Activated CD8-positive, alpha-beta memory T cell treated with anti-CD3 and anti-CD28 coated beads for 36 hours (primary cell): ENCODE results near the gene TRPV4. TPM values are rescaled to one million over a fixed set of nuclear protein-coding genes. Genes with fewer than 3 reads are reported as not detected.

Experiments used
- CTCF ChIA-PET: fragments of 350-600 bp; sonication (Branson Sonifier 250); formaldehyde crosslinking; loops from one replicate; lab custom pipeline; 2021; ENCODE audit warnings: antibody characterized with exemption; lab: Charles Lee
- POLR2A ChIA-PET: fragments of 350-600 bp; sonication (Branson Sonifier 250); formaldehyde crosslinking; loops from one replicate; lab custom pipeline; 2021; ENCODE audit warnings: antibody characterized with exemption; lab: Charles Lee
- total RNA-seq, 2 experiments: library from RNA; stranded (reverse); gene quantifications; one replicate each; pipeline ENCODE4 v1.2.3, GENCODE V29; 2021

Gene TRPV4
- total RNA-seq, 2 experiments from 2014 or later, result not detected

DNA sequence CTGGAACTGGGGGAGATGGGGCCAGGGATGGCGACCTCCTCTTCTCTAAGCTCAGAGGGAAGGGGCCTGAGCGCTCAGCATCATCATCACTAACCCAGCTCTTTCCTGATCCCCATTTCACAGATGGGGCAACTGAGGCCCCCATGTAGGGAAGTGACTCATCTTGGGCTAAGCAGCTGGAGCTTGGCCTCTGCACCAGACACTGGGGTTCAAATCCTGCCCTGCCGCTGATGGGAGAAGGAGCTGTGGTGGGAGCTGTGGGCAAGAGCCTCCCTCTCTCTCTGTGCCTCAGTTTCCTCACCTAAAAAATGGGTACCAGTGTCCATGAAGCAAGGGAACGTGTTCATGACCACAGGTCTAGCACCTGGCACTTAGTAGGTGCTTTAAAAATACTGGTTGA is 2.6 kb upstream of the TRPV4 start:
- CTCF ChIA-PET, result interaction anchor here (2.6 kb wide), 1 partner anchor 10 kb away, joined by 11 read pairs; no protein-coding TSS in a partner anchor
- POLR2A ChIA-PET, result no interaction called here

- ChIA-PET POLR2A (no interaction called here), CTCF (no interaction called here)
Observed at GRCh38 chr12:109832541-109833306, 474 bp downstream of the TRPV4 start.

DNA sequence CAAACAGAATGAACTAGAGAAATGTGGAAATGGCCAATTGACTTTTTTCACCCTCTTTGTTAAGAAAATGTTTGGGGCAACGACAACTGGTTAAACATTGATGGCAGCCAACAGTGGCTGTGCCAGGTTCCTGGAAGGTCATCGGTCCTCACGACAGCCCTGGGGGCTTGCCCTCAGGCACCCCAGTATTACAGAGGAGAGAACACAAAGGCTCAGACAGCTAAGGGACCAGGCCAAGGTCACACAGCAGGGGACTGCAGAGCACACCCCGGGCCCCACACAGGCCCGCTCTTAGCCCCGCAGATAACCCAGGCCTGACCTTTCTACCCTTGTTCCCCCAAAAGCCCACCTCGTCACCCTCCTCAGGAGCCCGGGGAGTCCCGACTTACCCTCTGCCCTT is 1.3 kb downstream of the TRPV4 start:
- ChIA-PET CTCF (interaction anchor here (0.6 kb wide), 1 partner anchor 13 kb away, joined by 3 read pairs; no protein-coding TSS in a partner anchor), POLR2A (no interaction called here)

- ChIA-PET POLR2A (no interaction called here), CTCF (interaction anchor here (0.6 kb wide), 2 partner anchors 14 to 40 kb away, joined by 3 to 4 read pairs; no protein-coding TSS in a partner anchor)
Observed at GRCh38 chr12:109831365-109831764, 1.8 kb downstream of the TRPV4 start.

DNA sequence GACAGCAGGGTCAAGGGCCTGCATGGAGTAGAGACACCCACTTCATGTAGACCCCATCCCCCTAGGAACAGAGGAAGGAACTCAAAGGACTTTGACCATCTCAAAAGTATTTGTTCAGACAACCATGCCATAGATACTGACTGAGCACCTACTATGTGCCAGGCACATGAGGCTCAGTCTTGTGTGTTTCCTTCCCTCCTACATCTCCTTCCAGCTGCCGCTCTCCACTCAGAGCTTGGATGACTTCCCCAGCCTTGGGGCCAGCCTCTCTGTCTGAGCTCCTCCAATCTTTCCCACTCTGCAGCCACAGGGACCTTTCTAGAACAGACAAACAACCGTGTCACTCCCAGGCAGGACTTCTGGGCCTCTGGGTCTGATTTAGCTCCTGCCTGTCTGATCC is 2.5 kb downstream of the TRPV4 start:
- POLR2A ChIA-PET, result no interaction called here
- CTCF ChIA-PET, result interaction anchor here (0.6 kb wide), 1 partner anchor 40 kb away, joined by 4 read pairs; no protein-coding TSS in a partner anchor

DNA sequence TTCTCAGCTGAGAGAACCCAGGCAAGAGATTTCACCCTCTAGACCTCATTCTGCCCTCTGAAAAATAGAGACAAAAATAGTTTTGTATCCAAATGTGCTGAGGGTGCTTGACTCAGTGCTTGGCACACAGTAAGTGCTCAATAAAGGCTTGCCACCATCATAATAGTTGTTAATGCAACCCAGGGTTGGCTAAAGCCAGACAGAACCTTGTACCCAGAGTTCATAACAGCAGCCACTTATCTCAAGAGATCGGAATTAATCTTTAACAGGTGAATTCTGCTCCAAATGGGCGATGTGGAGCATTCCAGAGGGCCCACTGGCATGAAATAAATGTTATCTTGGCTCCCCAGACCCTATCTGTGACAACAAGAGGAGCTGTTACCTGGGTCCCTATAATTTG is 2.9 kb downstream of the TRPV4 start:
- CTCF ChIA-PET, result interaction anchor here (0.9 kb wide), 1 partner anchor 25 kb away, joined by 3 read pairs; no protein-coding TSS in a partner anchor
- POLR2A ChIA-PET, result no interaction called here

GRCh38 chr12:109829667-109830066 is 3.5 kb downstream of the TRPV4 start:
- ChIA-PET POLR2A (no interaction called here), CTCF (interaction anchor here (0.9 kb wide), 1 partner anchor 24 kb away, joined by 3 read pairs; no protein-coding TSS in a partner anchor)

GRCh38 chr12:109828754-109829511 is 4.3 kb downstream of the TRPV4 start:
- POLR2A ChIA-PET, result no interaction called here
- CTCF ChIA-PET, result no interaction called here

DNA sequence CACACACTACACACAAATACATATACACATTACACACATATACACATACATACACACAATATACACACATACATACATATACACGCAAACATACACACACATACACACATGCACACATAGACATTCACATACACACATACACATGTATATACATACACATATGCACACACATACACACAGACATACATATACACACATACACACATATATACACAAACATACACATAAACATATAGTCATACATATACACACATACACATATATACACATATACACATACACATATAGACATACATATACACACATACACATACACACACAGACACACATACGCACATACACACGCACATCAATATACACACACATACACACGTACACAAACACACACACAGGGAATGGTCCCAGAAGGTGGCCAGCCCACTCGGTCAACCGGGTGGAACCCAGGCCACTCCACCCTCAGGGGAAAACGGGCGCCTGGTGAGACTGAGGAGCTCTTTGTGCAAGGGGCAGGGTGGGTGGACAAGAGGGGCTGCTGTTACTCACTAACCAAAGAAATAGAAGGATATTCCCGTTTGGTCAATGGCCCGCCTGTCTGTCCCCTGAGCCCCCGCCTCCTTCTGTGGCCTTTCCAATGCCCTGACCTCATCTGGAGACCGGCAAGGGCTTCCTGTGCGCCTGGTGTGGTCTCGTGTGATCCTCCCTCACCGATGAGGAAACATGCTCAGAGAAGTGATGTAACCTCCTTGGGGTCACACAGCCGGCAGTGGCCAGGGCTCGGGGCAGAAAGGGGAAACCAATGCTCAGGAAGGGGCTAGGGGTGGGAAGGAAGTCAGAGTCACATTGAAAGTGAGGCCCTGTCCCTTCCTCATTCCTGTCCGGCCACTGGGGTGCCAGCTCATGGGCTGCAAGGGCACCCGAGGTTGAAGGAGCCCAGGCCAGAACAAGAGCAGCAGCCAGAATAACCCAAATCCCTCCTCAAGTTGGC is 5.3 kb downstream of the TRPV4 start:
- ChIA-PET POLR2A (no interaction called here), CTCF (interaction anchor here (1.1 kb wide), 1 partner anchor 17 kb away, joined by 3 read pairs; no protein-coding TSS in a partner anchor)

DNA sequence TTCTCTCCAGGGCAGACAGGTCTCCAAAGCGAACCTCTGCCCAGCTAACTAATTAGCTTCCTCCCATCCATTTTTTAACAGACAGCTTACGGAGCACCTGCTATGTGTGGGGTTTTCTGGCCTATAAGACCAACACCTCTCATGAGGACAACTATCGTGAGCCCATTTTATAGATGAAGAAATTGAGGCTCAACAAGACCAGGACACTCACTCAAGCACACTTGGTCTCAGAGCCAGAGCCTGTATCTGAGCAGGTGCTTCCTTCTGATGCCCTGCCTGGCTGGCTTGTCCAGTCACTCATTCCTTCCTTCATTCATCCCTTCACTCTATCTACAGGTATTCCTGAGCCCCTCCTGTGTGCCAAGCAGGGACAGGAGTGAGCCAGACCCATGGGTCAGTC is 6.1 kb downstream of the TRPV4 start:
- CTCF ChIA-PET, result interaction anchor here (1.8 kb wide), 1 partner anchor 18 kb away, joined by 5 read pairs; no protein-coding TSS in a partner anchor
- POLR2A ChIA-PET, result no interaction called here

DNA sequence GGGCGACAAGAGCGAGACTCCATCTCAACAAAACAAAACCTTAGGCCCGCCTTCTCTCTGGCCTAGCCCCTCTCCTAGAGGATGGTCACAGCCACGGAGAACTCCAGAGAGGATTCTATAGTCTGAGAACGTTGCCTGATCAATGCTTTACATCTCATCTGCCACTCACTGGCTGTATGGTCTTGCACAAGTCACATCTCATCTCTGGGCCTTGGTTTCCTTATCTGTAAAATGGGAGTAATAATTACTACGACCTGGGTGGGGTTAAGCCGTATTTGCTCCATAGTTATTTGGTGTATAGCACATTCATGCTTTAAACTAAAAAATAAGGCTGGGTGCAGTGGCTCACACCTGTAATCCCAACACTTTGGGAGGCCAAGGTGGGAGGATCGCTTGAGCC is 8.5 kb downstream of the TRPV4 start:
- POLR2A ChIA-PET, result no interaction called here
- CTCF ChIA-PET, result no interaction called here

GRCh38 chr12:109822951-109823411 is 10.2 kb downstream of the TRPV4 start:
- CTCF ChIA-PET, result interaction anchor here (1.6 kb wide), 1 partner anchor 22 kb away, joined by 3 read pairs; no protein-coding TSS in a partner anchor
- POLR2A ChIA-PET, result no interaction called here

DNA sequence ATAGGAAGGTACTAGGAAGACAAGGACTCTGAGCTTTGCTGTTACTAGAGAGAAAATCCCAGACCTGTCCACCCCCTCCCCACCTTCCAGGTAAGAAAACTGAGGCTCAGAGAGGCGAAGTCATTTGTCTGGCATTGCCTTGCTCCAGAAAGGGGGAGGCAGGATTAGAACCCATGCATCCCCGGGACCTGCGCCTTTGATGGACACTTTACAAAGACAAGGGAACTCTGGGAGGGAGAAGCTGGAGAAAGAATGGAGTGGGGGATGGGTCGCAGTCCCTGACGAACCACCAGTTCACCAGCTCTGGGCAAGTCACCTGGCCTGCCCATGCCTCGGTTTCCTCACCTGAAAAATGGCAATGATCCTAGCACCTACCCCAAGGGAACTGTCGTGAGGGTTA is 10.8 kb downstream of the TRPV4 start:
- ChIA-PET CTCF (interaction anchor here (1.5 kb wide), 1 partner anchor 18 kb away, joined by 3 read pairs; no protein-coding TSS in a partner anchor), POLR2A (no interaction called here)

- ChIA-PET POLR2A (no interaction called here), CTCF (interaction anchor here (1.5 kb wide), 1 partner anchor 18 kb away, joined by 3 read pairs; no protein-coding TSS in a partner anchor)
Observed at GRCh38 chr12:109821968-109822367, 11.2 kb downstream of the TRPV4 start.

DNA sequence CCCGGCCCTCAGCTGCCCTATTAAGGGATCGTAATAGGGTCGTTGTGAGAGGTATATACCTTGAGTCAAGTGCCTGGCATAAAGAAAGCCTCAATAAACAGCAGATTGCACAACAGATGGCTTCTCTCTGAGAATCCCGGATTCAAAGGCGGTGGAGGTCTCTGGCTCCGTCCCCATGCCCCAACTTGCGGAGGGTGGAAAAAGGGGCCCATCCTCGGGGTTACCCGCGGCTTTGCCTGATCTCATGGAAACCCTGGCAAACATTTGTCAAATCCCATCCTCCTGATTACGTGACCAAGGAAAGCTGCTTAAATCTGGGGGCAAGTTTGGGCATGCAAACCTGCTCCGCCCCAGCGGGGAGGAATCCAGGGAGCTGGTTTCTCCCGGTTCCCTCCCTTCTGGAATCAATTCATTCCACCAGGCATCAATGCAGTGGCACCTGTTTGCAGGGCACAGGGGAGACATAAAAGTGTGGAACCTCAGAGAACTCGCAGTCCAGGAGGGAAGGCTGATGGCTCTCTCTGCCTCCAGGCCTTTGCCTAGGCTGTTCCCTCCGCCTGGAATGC is 12.3 kb downstream of the TRPV4 start:
- ChIA-PET CTCF (interaction anchor here (1.5 kb wide), 1 partner anchor 17 kb away, joined by 3 read pairs; no protein-coding TSS in a partner anchor), POLR2A (no interaction called here)

DNA sequence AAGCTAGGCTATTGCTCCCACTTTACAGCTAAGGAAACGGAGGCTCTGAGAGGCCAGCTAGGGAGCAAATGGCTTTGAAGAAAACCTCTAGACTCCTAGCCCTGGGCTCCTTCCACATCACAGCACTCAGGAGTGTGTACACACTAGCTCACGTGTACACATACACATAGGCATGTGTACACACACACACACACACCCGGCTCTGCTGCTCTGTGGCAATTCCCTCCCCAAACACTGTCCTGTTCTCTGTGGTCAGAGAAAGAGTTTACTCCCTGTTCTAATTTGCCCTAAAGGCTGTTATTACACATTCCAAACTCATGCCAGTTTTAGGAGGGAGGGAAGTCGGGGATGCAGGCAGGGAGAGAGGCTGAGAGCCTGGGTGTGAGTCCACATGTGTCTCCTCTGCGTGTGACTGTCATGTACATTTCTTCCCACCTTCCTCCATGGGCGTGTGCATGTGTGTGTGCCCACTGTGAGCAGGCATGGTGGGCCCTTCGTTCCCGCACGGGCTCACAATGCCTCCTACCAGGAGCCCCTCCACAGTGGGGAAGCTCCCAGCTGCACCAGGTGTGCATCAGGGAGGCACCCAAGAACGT is 14.2 kb downstream of the TRPV4 start:
- ChIA-PET POLR2A (no interaction called here), CTCF (interaction anchor here (1.1 to 1.4 kb wide), 2 partner anchors 26 to 43 kb away, joined by 3 to 4 read pairs; no protein-coding TSS in a partner anchor)

DNA sequence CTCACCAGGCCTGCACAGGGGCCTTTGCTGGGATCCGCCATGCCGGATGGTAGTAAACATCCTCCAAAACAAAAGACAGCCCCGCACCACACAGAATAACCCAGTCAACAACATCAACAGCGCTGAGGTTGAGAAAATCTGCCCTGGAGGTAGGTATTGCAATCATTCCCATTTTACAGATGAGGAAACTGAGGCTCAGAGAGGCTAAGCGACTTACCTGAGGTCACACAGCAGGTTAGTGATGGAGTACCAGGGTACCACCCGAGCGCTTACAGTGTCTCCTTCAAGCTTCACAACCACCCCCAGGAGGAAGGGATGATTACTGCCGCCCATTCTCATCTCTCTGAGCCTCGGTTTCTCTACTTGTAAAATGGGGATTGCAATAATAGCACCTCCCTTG is 14.9 kb downstream of the TRPV4 start:
- CTCF ChIA-PET, result interaction anchor here (1.4 kb wide), 1 partner anchor 42 kb away, joined by 4 read pairs; no protein-coding TSS in a partner anchor
- POLR2A ChIA-PET, result no interaction called here
